GM12872 (cell line): ENCODE measurements around the gene ZSWIM1.
A peak's percentile ranks its signal among the peaks of the same experiment; 100 is the strongest.

ENCODE experiments used
- CTCF ChIP-seq: IDR thresholded peaks from 3 replicates; pipeline ENCODE4 v1.5.1; 2011; ENCODE audit warnings: low read depth, mild to moderate bottlenecking, low read length, moderate library complexity; ENCODE audit not compliant: insufficient read depth

The ZSWIM1 gene

GRCh38 chr20:45882469-45883099 is 1.6 kb downstream of the ZSWIM1 start:
- no peak for TF ChIP-seq CTCF

DNA sequence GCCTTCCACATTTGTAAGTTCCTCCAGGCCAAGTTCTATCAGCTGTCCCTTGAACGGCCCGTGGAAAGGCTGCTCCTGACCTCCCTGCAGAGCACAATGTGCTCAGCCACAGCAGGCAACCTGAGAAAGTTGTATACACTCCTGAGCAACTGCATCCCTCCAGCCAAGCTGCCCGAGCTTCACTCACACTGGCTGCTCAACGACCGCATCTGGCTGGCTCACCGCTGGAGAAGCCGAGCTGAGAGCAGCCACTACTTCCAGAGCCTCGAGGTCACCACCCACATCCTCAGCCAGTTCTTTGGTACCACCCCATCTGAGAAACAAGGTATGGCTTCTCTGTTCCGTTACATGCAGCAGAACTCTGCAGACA is 2.1 kb downstream of the ZSWIM1 start:
- no peak for TF ChIP-seq CTCF

GRCh38 chr20:45886590-45887345 is 5.7 kb downstream of the ZSWIM1 start:
- TF ChIP-seq CTCF, result no peak

DNA sequence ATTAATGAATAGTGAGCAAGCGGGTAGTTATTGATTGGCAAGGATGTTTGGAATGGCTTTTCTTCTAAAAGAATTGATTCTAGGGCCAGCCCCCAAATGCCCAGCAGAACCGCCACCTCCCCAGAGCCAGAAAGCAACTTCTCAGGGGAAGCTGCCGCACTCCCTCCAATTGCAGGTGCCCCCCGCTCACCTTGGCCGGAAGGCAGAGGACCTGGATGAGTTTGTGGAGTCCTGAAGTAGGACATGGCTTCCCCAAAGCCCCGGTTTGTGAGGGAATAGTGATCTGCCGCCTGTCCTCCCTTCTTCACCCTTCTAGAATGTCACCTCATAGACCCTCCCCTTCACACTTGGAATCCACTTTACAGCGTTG is 6.3 kb downstream of the ZSWIM1 start, which contains the start of gene SPATA25:
SPATA25 (minus strand) TSS at position 277 of the 370 bp plus-strand sequence; CDS start at position 245, 32 bp downstream.
- no peak for TF ChIP-seq CTCF

GRCh38 chr20:45888681-45889080 is 7.7 kb downstream of the ZSWIM1 start:
- no peak for TF ChIP-seq CTCF

GRCh38 chr20:45890077-45890984 is 9.3 kb downstream of the ZSWIM1 start:
- TF ChIP-seq CTCF, result peak; percentile 64
